Neutrophil (primary cell): Measurements from ENCODE around the gene NRXN3.

Source experiments
- H3K27ac ChIP-seq: fragments of 200-600 bp; sonication (generic); 2 replicates; pipeline ENCODE4 v1.5.1; 2016; ENCODE audit warnings: mild to moderate bottlenecking, moderate library complexity
- H3K27me3 ChIP-seq: fragments of 200-600 bp; sonication (generic); 2 replicates; pipeline ENCODE4 v1.6.0; 2016; ENCODE audit warnings: mild to moderate bottlenecking
- H3K36me3 ChIP-seq: fragments of 200-600 bp; sonication (generic); 2 replicates; pipeline ENCODE4 v1.5.1; 2017
- H3K4me1 ChIP-seq, 2 experiments: fragments of 200-600 bp in 1 of 2; sonication (generic) in 1 of 2; 1 replicate in 1 of 2; 2 replicates in 1 of 2; pipeline versions ENCODE4 v1.5.1 to v1.6.1; 2013 to 2016; ENCODE audit warnings: low read depth in 1 of 2, low read length in 1 of 2, mild to moderate bottlenecking in 1 of 2, moderate library complexity in 1 of 2; ENCODE audit not compliant: control insufficient read depth in 1 of 2, insufficient read depth in 1 of 2
- H3K4me3 ChIP-seq, 2 experiments: fragments of 200-600 bp in 1 of 2; sonication (generic) in 1 of 2; 1 replicate in 1 of 2; 2 replicates in 1 of 2; pipeline ENCODE4 v1.5.1; 2013 to 2016; ENCODE audit warnings: low read depth in 1 of 2, low read length in 1 of 2, mild to moderate bottlenecking in 1 of 2, moderate library complexity in 1 of 2
- H3K9me3 ChIP-seq: fragments of 200-600 bp; sonication (generic); 2 replicates; pipeline ENCODE4 v1.5.1; 2016
- TF ChIP-seq, protein P1 (sequence below): fragments of 200-600 bp; sonication (generic); IDR thresholded peaks from 2 replicates; pipeline ENCODE4 v1.5.1; 2016; ENCODE audit warnings: antibody characterized with exemption

Gene NRXN3

DNA sequence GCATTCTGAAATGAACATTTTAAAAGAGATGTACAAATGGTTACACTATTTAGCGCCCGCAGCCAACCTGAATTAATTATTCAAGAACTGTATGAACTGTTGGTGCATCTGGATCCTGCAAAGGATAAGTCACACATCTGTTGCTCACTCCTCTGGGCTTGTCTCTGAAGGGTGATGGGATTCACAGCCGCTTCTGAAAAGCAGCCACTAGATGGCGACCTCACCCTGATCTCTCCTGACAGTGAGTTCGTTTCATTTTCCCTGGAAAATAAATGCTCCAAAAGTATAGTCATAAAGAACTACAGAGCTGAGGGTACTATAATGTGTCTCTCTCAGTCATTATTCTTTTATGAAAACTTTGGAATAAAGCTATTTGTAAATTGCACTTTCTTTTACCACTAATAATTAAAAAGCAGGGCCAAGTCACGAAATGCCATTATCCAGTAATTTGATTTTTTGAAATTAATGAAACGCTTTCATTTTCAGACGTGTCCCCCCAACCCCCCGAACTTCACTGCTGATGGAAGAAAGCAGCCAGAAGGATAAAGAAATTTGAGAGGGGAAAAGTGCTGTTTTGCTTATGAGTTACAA is 789.6 kb downstream of the NRXN3 start:
- Histone ChIP-seq H3K4me3 (no peak overlapping the region), H3K9me3 (no peaks in the 10 kb centered on the region), H3K36me3 (no peaks in the 10 kb centered on the region), H3K27me3 (no peaks in the 10 kb centered on the region), H3K4me1 (no peaks in the 10 kb centered on the region), H3K27ac (no peak overlapping the region)
- TF ChIP-seq, protein P1, sequence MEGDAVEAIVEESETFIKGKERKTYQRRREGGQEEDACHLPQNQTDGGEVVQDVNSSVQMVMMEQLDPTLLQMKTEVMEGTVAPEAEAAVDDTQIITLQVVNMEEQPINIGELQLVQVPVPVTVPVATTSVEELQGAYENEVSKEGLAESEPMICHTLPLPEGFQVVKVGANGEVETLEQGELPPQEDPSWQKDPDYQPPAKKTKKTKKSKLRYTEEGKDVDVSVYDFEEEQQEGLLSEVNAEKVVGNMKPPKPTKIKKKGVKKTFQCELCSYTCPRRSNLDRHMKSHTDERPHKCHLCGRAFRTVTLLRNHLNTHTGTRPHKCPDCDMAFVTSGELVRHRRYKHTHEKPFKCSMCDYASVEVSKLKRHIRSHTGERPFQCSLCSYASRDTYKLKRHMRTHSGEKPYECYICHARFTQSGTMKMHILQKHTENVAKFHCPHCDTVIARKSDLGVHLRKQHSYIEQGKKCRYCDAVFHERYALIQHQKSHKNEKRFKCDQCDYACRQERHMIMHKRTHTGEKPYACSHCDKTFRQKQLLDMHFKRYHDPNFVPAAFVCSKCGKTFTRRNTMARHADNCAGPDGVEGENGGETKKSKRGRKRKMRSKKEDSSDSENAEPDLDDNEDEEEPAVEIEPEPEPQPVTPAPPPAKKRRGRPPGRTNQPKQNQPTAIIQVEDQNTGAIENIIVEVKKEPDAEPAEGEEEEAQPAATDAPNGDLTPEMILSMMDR, result no peak

DNA sequence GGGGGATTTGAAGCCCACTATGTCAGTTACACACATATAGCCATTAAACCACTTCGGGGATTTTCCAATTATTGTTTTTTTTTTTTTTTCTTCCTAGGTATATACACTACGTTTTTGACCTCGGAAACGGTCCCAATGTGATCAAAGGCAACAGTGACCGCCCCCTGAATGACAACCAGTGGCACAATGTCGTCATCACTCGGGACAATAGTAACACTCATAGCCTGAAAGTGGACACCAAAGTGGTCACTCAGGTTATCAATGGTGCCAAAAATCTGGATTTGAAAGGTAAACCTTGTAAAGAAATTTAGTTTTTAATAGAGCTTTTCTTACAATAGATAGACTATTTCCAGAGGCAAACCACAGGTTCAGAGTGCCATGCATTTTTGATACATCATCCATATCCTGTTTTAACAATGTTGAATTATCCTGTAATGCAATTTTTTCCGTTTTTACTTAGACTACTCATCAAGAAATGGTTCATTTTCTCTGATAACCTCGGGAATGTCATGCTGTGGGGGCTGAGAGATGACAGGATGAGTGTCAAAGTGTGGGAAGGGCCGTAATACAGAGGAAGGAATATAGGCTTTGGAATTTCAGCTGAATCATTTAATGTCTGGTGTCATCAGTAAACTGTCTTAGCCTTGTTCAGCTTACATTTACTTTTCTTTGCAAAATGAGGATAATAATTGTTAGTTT is 797.1 kb downstream of the NRXN3 start:
- Histone ChIP-seq H3K27me3 (no peaks in the 10 kb centered on the region), H3K27ac (no peak overlapping the region)

DNA sequence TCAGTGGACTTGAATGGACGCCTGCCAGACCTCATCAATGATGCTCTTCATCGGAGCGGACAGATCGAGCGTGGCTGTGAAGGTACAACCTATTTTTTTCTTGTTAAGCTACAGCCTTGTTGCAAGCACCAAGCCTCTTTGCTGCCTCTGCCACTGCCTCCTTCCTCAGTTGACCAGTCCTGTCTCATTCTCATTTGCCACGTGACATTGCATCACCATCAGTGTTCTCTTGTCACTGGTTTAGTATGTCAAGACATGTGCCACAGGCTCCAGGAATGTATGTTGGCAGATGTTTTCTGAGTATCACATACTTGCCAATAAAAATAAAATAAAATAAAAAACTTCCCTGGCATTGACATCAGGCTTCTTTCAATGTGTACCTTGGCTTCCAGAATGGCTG is 798.1 kb downstream of the NRXN3 start:
- no peaks in the 10 kb centered on the region for H3K36me3 ChIP-seq
- no peak overlapping the region for H3K4me3 ChIP-seq
- TF ChIP-seq, protein P1, result no peak
- H3K4me1 ChIP-seq, result no peaks in the 10 kb centered on the region
- no peaks in the 10 kb centered on the region for H3K9me3 ChIP-seq
- H3K27ac ChIP-seq, result no peak overlapping the region
- H3K27me3 ChIP-seq, result no peaks in the 10 kb centered on the region

More for the DNA sequence above, 797.1 kb downstream of the NRXN3 start:
- H3K4me3 ChIP-seq, result no peak overlapping the region
- H3K9me3 ChIP-seq, result no peaks in the 10 kb centered on the region
- TF ChIP-seq, protein P1, result no peak
- no peaks in the 10 kb centered on the region for H3K4me1 ChIP-seq
- H3K36me3 ChIP-seq, result no peaks in the 10 kb centered on the region

DNA sequence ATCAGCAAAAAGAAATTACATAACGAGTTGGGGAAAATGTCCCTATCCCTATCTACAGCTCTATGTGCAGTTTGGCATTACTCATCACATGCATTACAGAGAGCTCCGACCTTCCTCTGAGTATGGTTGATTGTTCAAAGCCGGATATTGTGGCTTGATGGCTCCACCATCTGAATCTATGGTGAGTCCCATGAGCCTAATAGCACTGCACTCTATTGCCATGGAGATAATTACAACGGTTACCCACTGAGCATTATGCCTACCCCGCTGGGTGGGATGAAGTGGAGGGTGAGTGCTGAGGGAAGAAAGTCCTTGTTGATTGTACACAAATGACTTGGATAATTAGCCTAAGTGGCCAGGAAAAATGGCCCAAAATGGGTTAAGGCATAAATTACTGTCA is 800.5 kb downstream of the NRXN3 start:
- Histone ChIP-seq H3K4me3 (no peak overlapping the region), H3K36me3 (no peaks in the 10 kb centered on the region), H3K4me1 (no peaks in the 10 kb centered on the region), H3K9me3 (no peaks in the 10 kb centered on the region), H3K27me3 (no peaks in the 10 kb centered on the region), H3K27ac (no peak overlapping the region)
- TF ChIP-seq, protein P1, result no peak

DNA sequence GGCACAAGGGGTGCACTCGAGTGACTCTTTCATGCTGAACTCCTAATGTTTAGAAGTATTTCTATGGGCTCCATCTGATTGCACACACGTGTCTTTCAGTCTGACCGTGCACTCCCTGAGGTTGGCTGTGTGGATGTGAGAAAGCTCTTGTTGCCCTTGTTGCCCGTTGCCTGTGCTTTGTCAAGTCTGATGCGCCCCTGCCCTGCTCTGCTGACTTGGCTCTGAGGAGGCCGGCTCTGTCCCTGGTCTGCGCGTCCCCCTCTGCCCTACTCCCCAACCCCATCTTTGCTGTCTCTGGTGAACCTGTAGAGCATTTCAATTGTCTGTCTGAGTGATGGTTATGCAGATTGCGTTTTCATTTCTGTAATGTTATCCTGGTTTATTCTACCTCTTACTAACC is 802.3 kb downstream of the NRXN3 start:
- Histone ChIP-seq H3K9me3 (no peaks in the 10 kb centered on the region), H3K4me3 (no peak overlapping the region), H3K27ac (no peak overlapping the region), H3K27me3 (no peaks in the 10 kb centered on the region), H3K4me1 (no peaks in the 10 kb centered on the region), H3K36me3 (no peaks in the 10 kb centered on the region)
- TF ChIP-seq, protein P1, result no peak
